Activated naive CD4-positive, alpha-beta T cell treated with anti-CD3 and anti-CD28 coated beads for 36 hours (primary cell): Measurements from ENCODE around the gene TEAD4. TPM values are rescaled to one million over a fixed set of nuclear protein-coding genes. Genes with fewer than 3 reads are reported as not detected.

Experiments
- CTCF ChIA-PET: fragments of 350-600 bp; sonication (Branson Sonifier 250); formaldehyde crosslinking; loops from one replicate; lab custom pipeline; 2021; ENCODE audit warnings: antibody characterized with exemption; lab: Charles Lee
- DNase-seq: peaks from one replicate; pipeline ENCODE4 v3.0.0-alpha.2; 2020
- H3K27ac Mint-ChIP-seq: one replicate; pipeline ENCODE4 v1.8.0; 2021; ENCODE audit warnings: mild to moderate bottlenecking, mixed read lengths
- H3K27me3 Mint-ChIP-seq: one replicate; pipeline ENCODE4 v1.8.0; 2021; ENCODE audit warnings: low read depth, mixed read lengths
- H3K36me3 Mint-ChIP-seq: one replicate; pipeline ENCODE4 v1.8.0; 2021; ENCODE audit warnings: low read depth, mixed read lengths
- H3K4me1 Mint-ChIP-seq: one replicate; pipeline ENCODE4 v1.8.0; 2021; ENCODE audit warnings: low read depth, mixed read lengths
- H3K4me3 Mint-ChIP-seq: one replicate; pipeline ENCODE4 v1.8.0; 2021; ENCODE audit warnings: mild to moderate bottlenecking, moderate library complexity, mixed read lengths
- H3K9me3 Mint-ChIP-seq: one replicate; pipeline ENCODE4 v1.8.0; 2021; ENCODE audit warnings: mixed read lengths
- intact Hi-C: fragments of 100-400 bp; cut with micrococcal nuclease; formaldehyde crosslinking; loops from one replicate; pipeline ENCODE4 v1.15.1; 2023
- total RNA-seq, 2 experiments: library from RNA; stranded (reverse); gene quantifications; one replicate each; pipeline ENCODE4 v1.2.3, GENCODE V29; 2021

The TEAD4 gene
- 1 to 10 TPM; 3.7 to 4.5 TPM for total RNA-seq

DNA sequence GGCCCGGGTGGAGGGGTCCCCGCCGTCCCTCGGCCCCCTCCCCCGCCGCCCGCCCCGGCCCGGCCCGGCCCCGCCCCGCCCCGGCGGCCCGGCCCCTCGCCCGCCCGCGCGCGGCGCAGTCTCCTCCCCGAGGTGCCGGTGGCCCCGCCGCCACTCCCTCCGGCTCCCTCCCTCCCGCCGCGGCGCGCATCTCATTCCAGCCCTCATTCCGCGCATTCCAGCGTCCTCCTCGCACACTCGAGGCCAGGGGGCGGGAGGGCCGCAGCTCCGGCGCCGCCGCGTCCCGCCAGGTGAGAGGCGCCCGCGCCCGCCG lies at the start of gene TEAD4:
Gene TEAD4, plus strand, starts transcription at position 206 of the 313 bp plus-strand sequence.
- Mint-ChIP-seq H3K36me3 (no peaks in the 10 kb centered on the region), H3K27me3 (peaks cover 61% of the 10 kb centered on the region), H3K9me3 (no peaks in the 10 kb centered on the region), H3K4me3 (peak within 1 kb of the TSS; percentile 75), H3K27ac (no peak within 1 kb of the TSS), H3K4me1 (peaks cover 15% of the 10 kb centered on the region)
- CTCF ChIA-PET: no interaction called here
- intact Hi-C loops: loop anchor here (5.0 kb wide), 1 partner anchor 92 kb away; no protein-coding TSS in a partner anchor
- DNase-seq: no peak

DNA sequence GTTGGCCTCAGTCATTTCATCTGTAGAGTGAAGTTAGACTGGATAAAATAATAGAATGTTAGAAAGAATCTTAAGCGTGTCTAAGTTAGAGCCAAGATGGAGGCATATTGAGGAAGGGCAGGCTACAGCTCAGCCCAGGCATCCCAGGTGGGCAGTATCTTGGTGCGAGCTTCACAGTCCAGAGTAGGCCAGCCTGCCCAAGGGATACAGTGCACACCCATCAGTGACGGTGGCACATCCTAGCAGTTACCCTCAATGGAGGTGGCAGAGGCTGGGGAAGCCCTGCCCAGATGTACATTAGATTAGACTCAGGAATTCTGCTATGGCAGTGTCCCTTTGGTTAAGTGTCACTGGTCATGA lies 47.0 kb upstream of the TEAD4 start:
- Mint-ChIP-seq H3K36me3 (peaks cover 4% of the 10 kb centered on the region), H3K4me3 (no peak overlapping the region), H3K4me1 (no peaks in the 10 kb centered on the region), H3K27me3 (no peaks in the 10 kb centered on the region), H3K9me3 (no peaks in the 10 kb centered on the region), H3K27ac (no peak overlapping the region)
- CTCF ChIA-PET: interaction anchor here (0.5 to 0.7 kb wide), 3 partner anchors 100 to 907 kb away, joined by 3 to 5 read pairs (median 5); partner anchors contain the start of gene ITFG2
- intact Hi-C loops: no loop called here
- no peak for DNase-seq

- Mint-ChIP-seq H3K4me1 (no peaks in the 10 kb centered on the region), H3K9me3 (no peaks in the 10 kb centered on the region), H3K27me3 (no peaks in the 10 kb centered on the region), H3K4me3 (no peak overlapping the region), H3K36me3 (peaks cover 1% of the 10 kb centered on the region), H3K27ac (no peak overlapping the region)
- no peak for DNase-seq
- CTCF ChIA-PET: interaction anchor here (0.6 to 0.7 kb wide), 2 partner anchors 13 to 561 kb away, joined by 3 read pairs; no protein-coding TSS in a partner anchor
- intact Hi-C loops: no loop called here
These were observed 39.9 kb upstream of the TEAD4 start for GRCh38 chr12:2919249-2919648.

- Mint-ChIP-seq H3K36me3 (peaks cover 1% of the 10 kb centered on the region), H3K27ac (no peak overlapping the region), H3K9me3 (no peaks in the 10 kb centered on the region), H3K4me1 (peaks cover 6% of the 10 kb centered on the region), H3K27me3 (no peaks in the 10 kb centered on the region), H3K4me3 (no peak overlapping the region)
- intact Hi-C loops: no loop called here
- CTCF ChIA-PET: no interaction called here
- DNase-seq: no peak
These were observed 36.9 kb upstream of the TEAD4 start for GRCh38 chr12:2922329-2922728.

- H3K27me3 Mint-ChIP-seq: no peaks in the 10 kb centered on the region
These were observed 36.1 kb upstream of the TEAD4 start for GRCh38 chr12:2923057-2923456.

DNA sequence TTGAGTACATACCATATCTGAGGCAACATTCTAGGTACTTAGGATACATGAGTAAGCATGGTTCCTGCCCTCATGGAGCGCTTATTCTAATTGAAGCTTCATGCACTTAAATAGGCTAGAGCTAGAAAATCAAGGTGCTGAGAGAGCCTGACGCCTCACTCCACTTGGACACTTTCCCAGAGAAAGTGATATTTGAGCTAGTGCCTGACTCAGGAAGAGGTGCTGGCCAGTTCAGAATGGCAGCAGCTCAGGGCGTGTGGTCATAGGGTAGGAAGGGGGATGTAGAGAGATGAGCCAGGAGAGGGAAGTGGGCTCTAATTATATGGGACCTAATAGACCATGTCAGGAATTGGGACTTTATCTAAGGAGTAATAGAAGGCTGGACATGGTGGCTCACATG lies 35.2 kb upstream of the TEAD4 start:
- H3K27me3 Mint-ChIP-seq: no peaks in the 10 kb centered on the region
- CTCF ChIA-PET: interaction anchor here (0.7 kb wide), 1 partner anchor 19 kb away, joined by 4 read pairs; no protein-coding TSS in a partner anchor
- no peak for DNase-seq
- H3K36me3 Mint-ChIP-seq: peaks cover 5% of the 10 kb centered on the region
- H3K4me3 Mint-ChIP-seq: no peak overlapping the region
- no peaks in the 10 kb centered on the region for H3K9me3 Mint-ChIP-seq
- intact Hi-C loops: no loop called here
- H3K4me1 Mint-ChIP-seq: peaks cover 6% of the 10 kb centered on the region
- H3K27ac Mint-ChIP-seq: no peak overlapping the region

More at GRCh38 chr12:2923057-2923456, 36.1 kb upstream of the TEAD4 start:
- CTCF ChIA-PET: no interaction called here
- intact Hi-C loops: no loop called here
- Mint-ChIP-seq H3K27ac (no peak overlapping the region), H3K4me1 (peaks cover 6% of the 10 kb centered on the region), H3K36me3 (peaks cover 4% of the 10 kb centered on the region), H3K4me3 (no peak overlapping the region), H3K9me3 (no peaks in the 10 kb centered on the region)
- no peak for DNase-seq

GRCh38 chr12:2925322-2925995 lies 33.7 kb upstream of the TEAD4 start:
- Mint-ChIP-seq H3K4me1 (peaks cover 6% of the 10 kb centered on the region), H3K36me3 (peaks cover 8% of the 10 kb centered on the region), H3K4me3 (no peak overlapping the region), H3K9me3 (no peaks in the 10 kb centered on the region), H3K27me3 (no peaks in the 10 kb centered on the region), H3K27ac (no peak overlapping the region)
- intact Hi-C loops: no loop called here
- DNase-seq: no peak
- CTCF ChIA-PET: interaction anchor here (0.6 to 1.0 kb wide), 3 partner anchors 40 to 101 kb away, joined by 3 to 4 read pairs (median 3); no protein-coding TSS in a partner anchor

GRCh38 chr12:2930865-2931264 lies 28.3 kb upstream of the TEAD4 start:
- H3K27me3 Mint-ChIP-seq: no peaks in the 10 kb centered on the region
- H3K9me3 Mint-ChIP-seq: no peaks in the 10 kb centered on the region
- peaks cover 22% of the 10 kb centered on the region for H3K36me3 Mint-ChIP-seq
- H3K4me3 Mint-ChIP-seq: no peak overlapping the region
- no peak overlapping the region for H3K27ac Mint-ChIP-seq
- CTCF ChIA-PET: interaction anchor here (0.6 kb wide), 1 partner anchor 67 kb away, joined by 3 read pairs; no protein-coding TSS in a partner anchor
- no peak for DNase-seq
- peaks cover under 1% of the 10 kb centered on the region for H3K4me1 Mint-ChIP-seq
- intact Hi-C loops: no loop called here

GRCh38 chr12:2933586-2933985 lies 25.6 kb upstream of the TEAD4 start:
- H3K36me3 Mint-ChIP-seq: peaks cover 19% of the 10 kb centered on the region
- H3K27ac Mint-ChIP-seq: no peak overlapping the region
- no peak for DNase-seq
- CTCF ChIA-PET: no interaction called here
- no peaks in the 10 kb centered on the region for H3K9me3 Mint-ChIP-seq
- no peaks in the 10 kb centered on the region for H3K27me3 Mint-ChIP-seq
- intact Hi-C loops: no loop called here
- no peaks in the 10 kb centered on the region for H3K4me1 Mint-ChIP-seq
- no peak overlapping the region for H3K4me3 Mint-ChIP-seq

DNA sequence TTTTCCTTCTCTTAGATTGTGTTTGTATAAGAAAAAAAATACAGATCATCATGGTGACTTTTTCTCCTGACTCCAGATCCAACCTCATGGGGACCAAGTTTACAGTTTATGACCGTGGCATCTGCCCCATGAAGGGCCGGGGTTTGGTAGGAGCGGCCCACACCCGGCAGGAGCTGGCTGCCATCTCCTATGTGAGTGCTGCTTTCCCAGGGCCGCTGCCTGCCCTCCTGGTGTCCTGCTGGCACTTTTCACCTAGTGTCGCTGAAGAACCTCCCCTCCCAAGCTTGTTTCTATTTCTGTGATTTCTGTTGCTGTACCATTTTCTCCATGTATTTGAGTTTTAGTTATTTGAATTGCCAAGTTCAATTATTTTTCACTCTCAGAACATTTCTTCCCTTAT lies 24.8 kb upstream of the TEAD4 start:
- Mint-ChIP-seq H3K4me3 (no peak overlapping the region), H3K27ac (no peak overlapping the region), H3K4me1 (no peaks in the 10 kb centered on the region), H3K9me3 (no peaks in the 10 kb centered on the region), H3K36me3 (peaks cover 18% of the 10 kb centered on the region), H3K27me3 (no peaks in the 10 kb centered on the region)
- CTCF ChIA-PET: interaction anchor here (1.3 kb wide), 1 partner anchor 366 kb away, joined by 3 read pairs; no protein-coding TSS in a partner anchor
- DNase-seq: no peak
- intact Hi-C loops: no loop called here

DNA sequence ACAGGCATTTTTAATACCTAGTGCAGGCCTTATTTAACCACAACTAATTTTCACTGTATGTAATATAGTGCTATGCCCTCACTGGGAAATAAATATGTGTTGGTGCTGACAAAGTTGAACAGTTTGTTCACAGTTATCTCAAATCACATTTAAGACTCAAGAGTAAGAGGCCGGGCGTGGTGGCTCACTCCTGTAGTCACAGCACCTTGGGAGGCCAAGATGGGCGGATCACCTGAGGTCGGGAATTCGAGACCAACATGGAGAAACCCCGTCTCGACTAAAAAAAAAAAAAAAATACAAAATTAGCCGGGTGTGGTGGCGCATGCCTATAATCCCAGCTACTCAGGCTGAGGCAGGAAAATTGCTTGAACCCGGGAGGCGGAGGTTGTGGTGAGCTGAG lies 22.9 kb upstream of the TEAD4 start:
- no peak for DNase-seq
- intact Hi-C loops: no loop called here
- Mint-ChIP-seq H3K36me3 (peaks cover 12% of the 10 kb centered on the region), H3K4me1 (no peaks in the 10 kb centered on the region), H3K9me3 (no peaks in the 10 kb centered on the region), H3K27ac (no peak overlapping the region), H3K4me3 (no peak overlapping the region), H3K27me3 (no peaks in the 10 kb centered on the region)
- CTCF ChIA-PET: no interaction called here

DNA sequence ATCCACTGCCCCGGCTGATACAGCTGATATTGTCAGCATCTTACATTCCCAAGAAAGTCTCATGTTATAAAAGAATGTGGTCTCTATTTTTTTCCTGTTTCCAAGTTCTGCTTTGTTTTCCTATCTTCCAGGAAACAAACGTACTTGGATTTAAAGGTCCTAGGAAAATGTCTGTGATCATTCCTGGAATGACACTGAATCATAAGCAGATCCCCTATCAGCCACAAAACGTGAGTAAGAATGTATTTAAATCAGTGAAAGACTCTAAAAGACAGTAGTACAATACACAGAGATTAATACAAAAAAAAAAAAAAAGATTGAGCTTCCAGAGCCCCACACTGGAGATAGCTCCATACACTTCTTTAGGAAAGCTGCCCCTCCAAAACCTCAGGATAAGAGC lies 21.7 kb upstream of the TEAD4 start:
- intact Hi-C loops: no loop called here
- H3K27me3 Mint-ChIP-seq: no peaks in the 10 kb centered on the region
- H3K36me3 Mint-ChIP-seq: peaks cover 8% of the 10 kb centered on the region

GRCh38 chr12:2939191-2939590 lies 20.0 kb upstream of the TEAD4 start:
- Mint-ChIP-seq H3K9me3 (no peaks in the 10 kb centered on the region), H3K4me1 (no peaks in the 10 kb centered on the region), H3K36me3 (peaks cover 8% of the 10 kb centered on the region), H3K4me3 (no peak overlapping the region), H3K27ac (no peak overlapping the region), H3K27me3 (no peaks in the 10 kb centered on the region)
- CTCF ChIA-PET: no interaction called here
- no peak for DNase-seq
- intact Hi-C loops: no loop called here

More for the DNA sequence above, 21.7 kb upstream of the TEAD4 start:
- Mint-ChIP-seq H3K4me3 (no peak overlapping the region), H3K4me1 (no peaks in the 10 kb centered on the region), H3K9me3 (no peaks in the 10 kb centered on the region), H3K27ac (no peak overlapping the region)
- CTCF ChIA-PET: no interaction called here
- DNase-seq: no peak
